HG02571 (cell line): ENCODE data around the gene SLAMF7.
"Not testable (repeated sequence)": the region's sequence is repeated elsewhere in the genome, so short reads cannot be mapped to it uniquely, and the experiment has no call there.

Experiments used
- ATAC-seq: cut with Tn5 transposase; IDR thresholded peaks from one replicate; pipeline ENCODE4 v1.9.1; 2021; ENCODE audit warnings: mild to moderate bottlenecking, moderate library complexity; ENCODE audit not compliant: unreplicated experiment

Gene SLAMF7

GRCh38 chr1:160739098-160739511, at the start of gene SLAMF7:
Gene SLAMF7 (plus strand): TSS chr1:160739247. CDS start chr1:160739302, 55 bp downstream.
- ATAC-seq: peak; percentile 54

GRCh38 chr1:160692390-160692789, 46.7 kb upstream of the SLAMF7 start:
- ATAC-seq: not testable (repeated sequence)

- no peak for ATAC-seq
These were observed 36.9 kb upstream of the SLAMF7 start for GRCh38 chr1:160702100-160702499.

- ATAC-seq: no peak
These were observed 34.8 kb upstream of the SLAMF7 start for GRCh38 chr1:160704250-160704649.

GRCh38 chr1:160705212-160705621, 33.8 kb upstream of the SLAMF7 start:
- ATAC-seq: not testable (repeated sequence)

- ATAC-seq: no peak
These were observed 33.3 kb upstream of the SLAMF7 start for GRCh38 chr1:160705742-160706141.

GRCh38 chr1:160706526-160707235, 32.4 kb upstream of the SLAMF7 start:
- ATAC-seq: no peak

GRCh38 chr1:160707236-160708064, 31.6 kb upstream of the SLAMF7 start:
- ATAC-seq: no peak

GRCh38 chr1:160708118-160708517, 30.9 kb upstream of the SLAMF7 start:
- ATAC-seq: no peak

GRCh38 chr1:160708801-160709200, 30.2 kb upstream of the SLAMF7 start:
- no peak for ATAC-seq

GRCh38 chr1:160709715-160710114, 29.3 kb upstream of the SLAMF7 start:
- ATAC-seq: no peak

GRCh38 chr1:160710517-160711252, 28.4 kb upstream of the SLAMF7 start:
- ATAC-seq: no peak

- no peak for ATAC-seq
These were observed 27.8 kb upstream of the SLAMF7 start for GRCh38 chr1:160711276-160711601.

- peak; percentile 40 for ATAC-seq
These were observed 27.3 kb upstream of the SLAMF7 start, which contains the start of gene CD48 for GRCh38 chr1:160711602-160712311. Gene CD48 (minus strand): TSS chr1:160711822. CDS start chr1:160711763, 59 bp downstream.

- ATAC-seq: peak; percentile 39
These were observed 26.4 kb upstream of the SLAMF7 start for GRCh38 chr1:160712525-160713080.

GRCh38 chr1:160713161-160713560, 25.9 kb upstream of the SLAMF7 start:
- ATAC-seq: no peak

GRCh38 chr1:160714034-160714648, 24.9 kb upstream of the SLAMF7 start:
- ATAC-seq: not testable (repeated sequence)

- ATAC-seq: no peak
These were observed 23.0 kb upstream of the SLAMF7 start for GRCh38 chr1:160716013-160716412.

- ATAC-seq: no peak
These were observed 21.7 kb upstream of the SLAMF7 start for GRCh38 chr1:160717306-160717705.

- ATAC-seq: no peak
These were observed 20.8 kb upstream of the SLAMF7 start for GRCh38 chr1:160718210-160718609.
